Smooth muscle cell (in vitro differentiated cells): ENCODE results near the gene ZACN. TPM values are rescaled to one million over a fixed set of nuclear protein-coding genes. Genes with fewer than 3 reads are reported as not detected.

Experiments
- DNase-seq: peaks from one replicate; lab custom pipeline; 2025; ENCODE audit not compliant: unreplicated experiment; lab: John Stamatoyannopoulos, UW
- H2AFZ ChIP-seq: fragments of 200-600 bp; sonication (generic); 2 replicates; pipeline ENCODE4 v1.6.0; 2016; ENCODE audit warnings: antibody characterized with exemption, low read depth, mild to moderate bottlenecking
- H3F3A ChIP-seq: fragments of 200-600 bp; sonication (generic); 2 replicates; pipeline ENCODE4 v1.6.0; 2017; ENCODE audit warnings: antibody characterized with exemption, low read depth
- H3K27ac ChIP-seq: fragments of 200-600 bp; sonication (generic); 2 replicates; pipeline ENCODE4 v1.5.1; 2016; ENCODE audit warnings: low read depth, mild to moderate bottlenecking
- H3K27me3 ChIP-seq: fragments of 200-600 bp; sonication (generic); 2 replicates; pipeline ENCODE4 v1.6.1; 2016; ENCODE audit warnings: low read depth, mild to moderate bottlenecking
- H3K36me3 ChIP-seq: fragments of 200-600 bp; sonication (generic); 2 replicates; pipeline ENCODE4 v1.5.1; 2016; ENCODE audit warnings: low read depth
- H3K4me1 ChIP-seq: fragments of 200-600 bp; sonication (generic); 2 replicates; pipeline ENCODE4 v1.5.1; 2016; ENCODE audit warnings: low read depth
- H3K4me2 ChIP-seq: fragments of 200-600 bp; sonication (generic); 2 replicates; pipeline ENCODE4 v1.6.0; 2016; ENCODE audit warnings: mild to moderate bottlenecking
- H3K4me3 ChIP-seq: fragments of 200-600 bp; sonication (generic); 2 replicates; pipeline ENCODE4 v1.5.1; 2016; ENCODE audit warnings: mild to moderate bottlenecking
- H3K79me2 ChIP-seq: fragments of 200-600 bp; sonication (generic); 2 replicates; pipeline ENCODE4 v1.6.0; 2016; ENCODE audit warnings: low read depth, mild to moderate bottlenecking
- H3K9ac ChIP-seq: fragments of 200-600 bp; sonication (generic); 2 replicates; pipeline ENCODE4 v1.6.0; 2016; ENCODE audit warnings: low read depth
- H3K9me3 ChIP-seq: fragments of 200-600 bp; sonication (generic); replicated peaks from 2 replicates; pipeline ENCODE4 v1.5.1; 2016; ENCODE audit warnings: low read depth
- H4K20me1 ChIP-seq: fragments of 200-600 bp; sonication (generic); 2 replicates; pipeline ENCODE4 v1.6.0; 2016; ENCODE audit warnings: low read depth
- CTCF ChIP-seq: fragments of 200-600 bp; sonication (generic); IDR thresholded peaks from 2 replicates; pipeline ENCODE4 v1.5.1; 2017; ENCODE audit warnings: borderline replicate concordance, mild to moderate bottlenecking, antibody characterized with exemption; ENCODE audit not compliant: insufficient read depth, poor library complexity, severe bottlenecking
- WGBS: methylation state at CpG from one replicate; pipeline ENCODE4 v1.1.7; 2016; ENCODE audit warnings: low lambda C conversion rate; 5-methylcytosine and 5-hydroxymethylcytosine counted together
- polyA plus RNA-seq: library from polyadenylated mRNA; unstranded; fragments of >200 nt; fragmentation: Nextera tagmentation; extraction: Ambion mirVana; gene quantifications from 2 replicates; pipeline ENCODE4 v1.2.1, GENCODE V29; 2016
- total RNA-seq: library from RNA; depleted of rRNA; stranded (reverse); fragments of >200 nt; gene quantifications from 2 replicates; pipeline ENCODE4 v1.2.3, GENCODE V29; 2014

The ZACN gene
- total and polyA plus RNA-seq, 2 experiments from 2014 or later = 3.4 TPM; not detected in 1

- no peaks in the 10 kb centered on the region for H3F3A ChIP-seq
- no peak overlapping the region for H3K9ac ChIP-seq
- TF ChIP-seq CTCF = no peak
- H3K36me3 ChIP-seq = no peaks in the 10 kb centered on the region
- peaks cover 21% of the 10 kb centered on the region for H3K4me1 ChIP-seq
- H3K4me2 ChIP-seq = no peak overlapping the region
- H4K20me1 ChIP-seq = no peaks in the 10 kb centered on the region
- peaks cover 12% of the 10 kb centered on the region for H3K79me2 ChIP-seq
- no peak for DNase-seq
- H3K4me3 ChIP-seq = no peak overlapping the region
- peak overlapping the region; percentile 69 for H2AFZ ChIP-seq
- no peaks in the 10 kb centered on the region for H3K27me3 ChIP-seq
- 88% methylated on average over 3 of the region's 3 CpGs for WGBS
- H3K9me3 ChIP-seq = no peaks in the 10 kb centered on the region
- no peak overlapping the region for H3K27ac ChIP-seq
These were observed 27.7 kb downstream of the ZACN start for GRCh38 chr17:76106703-76107102.

- DNase-seq = no peak
- 91% methylated on average over 6 of the region's 6 CpGs for WGBS
These were observed 28.5 kb downstream of the ZACN start for GRCh38 chr17:76107509-76107908.

GRCh38 chr17:76111956-76112355, 33.0 kb downstream of the ZACN start:
- H3K4me2 ChIP-seq = no peak overlapping the region
- no peaks in the 10 kb centered on the region for H3K9me3 ChIP-seq
- H3K36me3 ChIP-seq = no peaks in the 10 kb centered on the region
- H3K79me2 ChIP-seq = no peaks in the 10 kb centered on the region
- no peak for DNase-seq
- WGBS = 95% methylated on average over 2 of the region's 2 CpGs
- H3K4me1 ChIP-seq = no peaks in the 10 kb centered on the region
- H3K4me3 ChIP-seq = no peak overlapping the region
- H2AFZ ChIP-seq = no peak overlapping the region
- no peak overlapping the region for H3K27ac ChIP-seq
- no peaks in the 10 kb centered on the region for H3K27me3 ChIP-seq
- H3K9ac ChIP-seq = no peak overlapping the region
- H3F3A ChIP-seq = no peaks in the 10 kb centered on the region
- H4K20me1 ChIP-seq = no peaks in the 10 kb centered on the region
- no peak for TF ChIP-seq CTCF

More at GRCh38 chr17:76107509-76107908, 28.5 kb downstream of the ZACN start:
- no peaks in the 10 kb centered on the region for H3K9me3 ChIP-seq
- no peak overlapping the region for H2AFZ ChIP-seq
- peaks cover 16% of the 10 kb centered on the region for H3K4me1 ChIP-seq
- no peaks in the 10 kb centered on the region for H3K27me3 ChIP-seq
- H3K36me3 ChIP-seq = no peaks in the 10 kb centered on the region
- H3K4me2 ChIP-seq = no peak overlapping the region
- peak; percentile 14 for TF ChIP-seq CTCF
- H3K79me2 ChIP-seq = peaks cover 7% of the 10 kb centered on the region
- no peak overlapping the region for H3K27ac ChIP-seq
- H3F3A ChIP-seq = no peaks in the 10 kb centered on the region
- H3K9ac ChIP-seq = no peak overlapping the region
- H3K4me3 ChIP-seq = no peak overlapping the region
- no peaks in the 10 kb centered on the region for H4K20me1 ChIP-seq

GRCh38 chr17:76115138-76115754, 36.3 kb downstream of the ZACN start:
- Histone ChIP-seq H3K9ac (no peak overlapping the region), H3K27ac (no peak overlapping the region), H3K4me3 (no peak overlapping the region), H2AFZ (no peak overlapping the region), H3K9me3 (no peaks in the 10 kb centered on the region), H4K20me1 (no peaks in the 10 kb centered on the region), H3F3A (no peaks in the 10 kb centered on the region), H3K4me2 (no peak overlapping the region), H3K4me1 (no peaks in the 10 kb centered on the region), H3K27me3 (no peaks in the 10 kb centered on the region), H3K36me3 (no peaks in the 10 kb centered on the region), H3K79me2 (no peaks in the 10 kb centered on the region)
- no peak for DNase-seq
- WGBS = 93% methylated on average over 7 of the region's 7 CpGs
- TF ChIP-seq CTCF = no peak
